H54 (cell line): Measurements from ENCODE around the gene LIMCH1.
"Not testable (repeated sequence)": the region's sequence is repeated elsewhere in the genome, so short reads cannot be mapped to it uniquely, and the experiment has no call there.

Source experiments
- DNase-seq: peaks from one replicate; pipeline ENCODE4 v3.0.0; 2011; ENCODE audit warnings: low spot score, mixed read lengths; ENCODE audit not compliant: insufficient read length
- FAIRE-seq: peaks from 3 replicates; lab custom pipeline; 2011; peaks lifted over from hg19 to GRCh38; lab: Jason Lieb, UNC
- POLR2A ChIP-seq: IDR thresholded peaks from 2 replicates; pipeline ENCODE4 v1.6.1; 2011; ENCODE audit warnings: low read depth, mild to moderate bottlenecking, low read length

Gene LIMCH1

GRCh38 chr4:41538017-41538733 is at the start of gene LIMCH1:
Gene LIMCH1, plus strand, starts transcription at chr4:41538157. Its CDS starts 67,839 bp downstream, at chr4:41605996.
- DNase-seq, result peak; percentile 27
- peak; percentile 81 for FAIRE-seq
- TF ChIP-seq POLR2A, result no peak

DNA sequence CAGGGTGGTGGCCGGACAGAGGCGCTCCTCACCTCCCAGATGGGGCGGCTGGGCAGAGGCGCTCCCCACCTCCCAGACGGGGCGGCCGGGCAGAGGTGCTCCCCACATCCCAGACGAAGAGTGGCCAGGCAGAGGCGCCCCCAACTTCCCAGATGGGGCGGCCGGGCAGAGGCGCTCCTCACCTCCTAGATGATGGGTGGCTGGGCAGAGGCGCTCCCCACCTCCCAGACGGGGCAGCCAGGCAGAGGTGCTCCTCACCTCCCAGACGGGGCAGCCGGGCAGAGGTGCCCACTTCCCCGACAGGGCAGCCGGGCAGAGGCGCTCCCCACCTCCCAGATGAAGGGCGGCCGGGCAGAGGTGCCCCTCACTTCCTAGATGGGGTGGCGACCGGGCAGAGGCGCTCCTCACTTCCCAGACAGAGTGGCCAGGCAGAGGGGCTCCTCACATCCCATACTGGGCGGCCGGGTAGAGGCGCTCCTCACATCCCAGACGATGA is 46.8 kb upstream of the LIMCH1 start:
- FAIRE-seq, DNase-seq: not testable (repeated sequence)

- no peak for FAIRE-seq
- DNase-seq, result no peak
- no peak for TF ChIP-seq POLR2A
Observed at GRCh38 chr4:41496977-41497376, 41.0 kb upstream of the LIMCH1 start.

- no peak for FAIRE-seq
- DNase-seq, result no peak
- TF ChIP-seq POLR2A, result no peak
Observed at GRCh38 chr4:41498177-41498576, 39.8 kb upstream of the LIMCH1 start.

DNA sequence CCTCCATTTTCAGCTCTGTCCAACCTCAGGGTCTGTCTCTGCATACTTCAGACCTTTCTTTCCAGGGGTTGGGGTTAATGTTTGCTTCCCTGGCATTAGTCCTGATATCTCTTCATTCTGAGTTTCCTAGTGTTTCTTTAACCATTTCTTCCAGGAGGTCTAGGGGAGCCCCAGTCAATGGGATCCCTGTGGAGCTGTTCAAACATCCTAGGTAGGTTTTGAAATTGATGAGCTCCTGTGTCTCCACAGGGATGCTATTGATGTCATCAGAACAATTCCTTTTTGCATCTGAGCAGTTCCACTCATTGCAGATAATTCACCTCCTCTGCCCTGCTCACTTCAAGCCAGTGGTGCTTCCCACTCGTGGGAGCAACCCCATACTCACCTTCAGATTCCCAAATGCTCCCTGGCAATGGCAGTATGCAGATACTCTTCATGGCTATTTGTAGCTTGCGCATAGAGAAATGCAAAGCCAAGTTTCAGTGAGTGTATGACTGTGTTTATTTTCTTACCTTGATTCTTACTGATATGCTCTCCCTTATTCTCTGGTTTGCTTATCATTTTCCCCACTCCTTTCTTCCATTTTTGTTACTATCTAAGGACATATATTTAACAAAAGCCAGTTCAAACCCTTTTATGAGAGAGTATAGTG is 33.7 kb upstream of the LIMCH1 start:
- TF ChIP-seq POLR2A, result no peak
- FAIRE-seq (no peak), DNase-seq (no peak)

GRCh38 chr4:41505161-41505661 is 32.7 kb upstream of the LIMCH1 start:
- FAIRE-seq, result no peak
- peak; percentile 21 for DNase-seq

GRCh38 chr4:41506130-41506529 is 31.8 kb upstream of the LIMCH1 start:
- DNase-seq (no peak), FAIRE-seq (peak; percentile 38)
- no peak for TF ChIP-seq POLR2A

More at GRCh38 chr4:41505161-41505661, 32.7 kb upstream of the LIMCH1 start:
- no peak for TF ChIP-seq POLR2A

DNA sequence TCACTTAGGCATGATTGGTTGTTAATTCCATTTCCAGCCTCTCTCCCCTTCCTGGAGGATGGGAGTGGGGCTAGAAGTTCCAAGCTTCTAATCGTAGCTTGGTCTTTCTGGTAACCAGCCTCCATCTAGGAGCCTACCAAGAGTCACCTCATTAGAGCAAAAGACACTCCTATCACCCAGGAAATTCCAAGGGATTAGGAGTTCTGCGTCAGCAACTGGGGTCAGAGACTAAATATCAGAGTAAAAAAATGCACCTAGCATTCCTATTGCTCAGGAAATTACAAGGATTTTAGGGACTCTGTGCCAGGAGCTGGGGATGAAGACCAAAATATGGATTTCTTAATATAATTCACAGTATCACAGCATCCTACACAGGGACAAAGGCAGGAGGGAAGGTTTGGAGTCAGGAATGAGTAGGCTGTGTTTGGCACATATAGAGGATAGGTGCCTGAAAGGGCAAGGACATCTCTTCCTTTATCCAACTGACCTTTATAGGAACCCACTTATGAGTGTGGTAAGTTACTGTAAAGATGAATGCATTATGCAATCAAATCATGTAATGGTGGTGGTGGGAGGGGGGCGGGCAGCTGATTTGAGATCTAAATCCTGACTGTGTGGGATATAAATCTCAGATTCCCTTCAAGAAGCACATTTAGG is 30.5 kb upstream of the LIMCH1 start:
- DNase-seq (no peak), FAIRE-seq (no peak)
- TF ChIP-seq POLR2A, result no peak

GRCh38 chr4:41509451-41509866 is 28.5 kb upstream of the LIMCH1 start:
- TF ChIP-seq POLR2A, result no peak
- FAIRE-seq (no peak), DNase-seq (no peak)

GRCh38 chr4:41510179-41510578 is 27.8 kb upstream of the LIMCH1 start:
- no peak for TF ChIP-seq POLR2A
- DNase-seq (no peak), FAIRE-seq (no peak)

DNA sequence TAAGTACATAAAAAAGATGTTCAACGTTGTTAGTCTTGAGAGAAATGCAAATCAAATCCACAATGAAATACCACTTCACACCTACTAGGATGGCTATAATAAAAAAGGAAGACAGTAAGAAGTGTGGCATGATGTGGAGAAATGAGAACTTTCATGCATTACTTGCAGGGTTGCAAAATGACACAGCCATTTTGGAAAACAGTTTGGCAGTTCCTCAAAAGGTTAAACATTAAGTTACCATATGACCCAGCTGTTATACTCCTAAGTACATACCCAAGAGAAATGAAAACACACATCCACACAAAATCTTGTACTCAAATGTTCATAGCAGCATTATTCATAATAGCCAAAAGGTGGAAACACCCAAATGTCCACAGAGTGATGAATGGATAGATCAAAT is 25.8 kb upstream of the LIMCH1 start:
- no peak for FAIRE-seq
- no peak for DNase-seq
- no peak for TF ChIP-seq POLR2A

DNA sequence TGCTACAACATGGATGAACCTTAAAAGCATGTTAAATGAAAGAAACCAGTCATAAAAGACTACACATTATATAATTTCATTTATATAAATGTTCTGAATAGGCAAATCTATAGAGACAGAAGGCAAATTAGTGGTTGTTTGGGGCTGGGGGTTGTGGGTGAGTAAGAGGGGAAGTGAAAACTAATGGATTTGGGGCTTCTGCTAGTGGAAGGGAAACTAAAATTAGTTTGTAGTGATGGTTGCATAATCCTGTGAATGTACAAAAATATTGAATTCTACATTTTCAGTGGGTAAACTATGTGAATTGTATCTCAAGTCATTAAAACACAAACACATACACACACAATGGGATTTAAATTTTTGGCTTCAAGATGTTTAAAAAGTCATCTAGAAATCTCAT is 25.4 kb upstream of the LIMCH1 start:
- DNase-seq (no peak), FAIRE-seq (no peak)
- no peak for TF ChIP-seq POLR2A

DNA sequence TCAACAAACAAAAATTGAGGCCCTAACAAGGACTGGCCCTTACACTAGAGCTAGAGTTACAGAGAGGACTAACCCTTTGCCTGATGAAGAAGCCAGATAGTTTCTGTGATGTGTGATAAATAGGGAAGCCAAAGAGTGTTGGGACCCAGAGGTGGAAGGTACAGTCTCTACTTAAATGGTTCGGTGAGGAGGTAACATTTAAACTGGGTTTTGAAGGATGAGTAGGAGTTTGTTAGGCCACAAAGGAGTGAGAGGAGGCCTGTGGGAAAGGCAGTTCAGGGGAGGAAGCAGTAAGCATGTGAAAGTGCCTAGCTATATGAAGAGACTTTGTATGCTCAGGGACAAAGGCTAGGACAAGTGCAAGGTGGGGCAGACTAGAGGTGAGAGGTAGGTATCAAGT is 23.8 kb upstream of the LIMCH1 start:
- no peak for FAIRE-seq

DNA sequence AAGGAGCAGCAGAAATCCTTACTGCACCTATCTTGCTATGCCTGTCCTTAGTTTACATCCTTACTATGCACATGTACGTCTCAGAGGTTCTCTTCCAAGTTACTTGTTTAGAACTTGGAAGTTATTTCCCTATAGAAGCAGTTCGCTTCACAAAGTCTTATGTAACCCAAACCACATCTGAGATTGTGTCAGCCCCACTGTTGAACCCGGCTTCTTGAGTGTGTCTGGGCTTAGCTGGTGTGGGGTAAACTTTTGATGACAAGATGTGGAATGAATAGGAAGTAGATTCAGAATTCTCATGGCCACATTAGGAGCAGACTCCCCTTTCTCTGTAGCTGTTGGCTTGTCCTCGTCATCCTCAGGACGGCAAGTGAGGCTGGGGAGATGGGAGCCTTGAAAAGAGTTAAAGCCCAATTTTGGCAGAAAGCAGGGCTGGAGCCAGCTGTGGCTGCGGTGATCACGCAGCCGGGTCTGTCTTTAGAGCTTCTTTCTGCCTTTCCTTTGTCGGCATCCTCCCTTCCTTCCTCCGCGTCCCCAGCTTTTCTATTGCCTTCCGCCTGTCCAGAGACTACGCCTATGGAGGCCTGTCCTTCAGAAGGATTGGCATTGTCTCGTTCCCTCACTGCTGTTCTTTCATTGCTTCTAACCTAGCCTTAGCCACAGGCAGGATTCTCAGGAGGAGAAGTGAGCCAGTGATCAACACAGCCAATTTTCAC is 23.0 kb upstream of the LIMCH1 start:
- DNase-seq, result no peak
- no peak for FAIRE-seq
- TF ChIP-seq POLR2A, result no peak

More for the DNA sequence above, 23.8 kb upstream of the LIMCH1 start:
- no peak for TF ChIP-seq POLR2A
- no peak for DNase-seq
